H9 (cell line): ENCODE data around the gene APPL2. TPM values are rescaled to one million over a fixed set of nuclear protein-coding genes. Genes with fewer than 3 reads are reported as not detected.

Experiments
- DNase-seq: peaks from one replicate; pipeline ENCODE4 v3.0.0-alpha.2; 2017
- H2AFZ ChIP-seq: one replicate; pipeline ENCODE4 v1.6.1; 2013; ENCODE audit warnings: mild to moderate bottlenecking, low read length, control low read depth, moderate library complexity
- H2AK5ac ChIP-seq: 2 replicates; pipeline ENCODE4 v1.6.1; 2013; ENCODE audit warnings: low read length, control low read depth, mixed read lengths; ENCODE audit not compliant: insufficient read length
- H2BK120ac ChIP-seq: one replicate; pipeline ENCODE4 v1.6.1; 2013; ENCODE audit warnings: low read depth, mild to moderate bottlenecking, low read length, control low read depth, inconsistent platforms; ENCODE audit not compliant: poor library complexity, severe bottlenecking
- H2BK12ac ChIP-seq: 2 replicates; pipeline ENCODE4 v1.6.1; 2013; ENCODE audit warnings: low read length, control low read depth, mixed read lengths, low read depth; ENCODE audit not compliant: insufficient read length
- H2BK15ac ChIP-seq: 2 replicates; pipeline ENCODE4 v1.6.1; 2013; ENCODE audit warnings: low read depth, low read length, control low read depth
- H2BK20ac ChIP-seq: one replicate; pipeline ENCODE4 v1.6.1; 2013; ENCODE audit warnings: low read depth, mild to moderate bottlenecking, low read length, control low read depth, inconsistent platforms; ENCODE audit not compliant: poor library complexity, severe bottlenecking
- H2BK5ac ChIP-seq: 2 replicates; pipeline ENCODE4 v1.6.1; 2013; ENCODE audit warnings: low read length, control low read depth, mixed read lengths; ENCODE audit not compliant: insufficient read length
- H3K14ac ChIP-seq: 2 replicates; pipeline ENCODE4 v1.6.1; 2013; ENCODE audit warnings: low read length, control low read depth; ENCODE audit not compliant: insufficient read depth
- H3K18ac ChIP-seq: 2 replicates; pipeline ENCODE4 v1.6.1; 2013; ENCODE audit warnings: low read depth, mild to moderate bottlenecking, mixed read lengths, low read length, control low read depth; ENCODE audit not compliant: insufficient read length
- H3K23ac ChIP-seq: 2 replicates; pipeline ENCODE4 v1.6.1; 2013; ENCODE audit warnings: low read length, control low read depth, mixed read lengths, low read depth; ENCODE audit not compliant: insufficient read length
- H3K23me2 ChIP-seq: 2 replicates; pipeline ENCODE4 v1.6.1; 2013; ENCODE audit warnings: low read depth, mild to moderate bottlenecking, mixed read lengths, low read length, control low read depth; ENCODE audit not compliant: insufficient read length, poor library complexity, severe bottlenecking
- H3K27ac ChIP-seq: 2 replicates; pipeline ENCODE4 v1.5.1; 2013; ENCODE audit warnings: low read length, control low read depth, mixed read lengths, low read depth; ENCODE audit not compliant: insufficient read length
- H3K27me3 ChIP-seq: 2 replicates; pipeline ENCODE4 v1.6.1; 2013; ENCODE audit warnings: low read length, control low read depth, inconsistent platforms; ENCODE audit not compliant: insufficient read depth
- H3K4ac ChIP-seq: 2 replicates; pipeline ENCODE4 v1.6.1; 2013; ENCODE audit warnings: low read depth, mild to moderate bottlenecking, control low read depth, inconsistent platforms, low read length, moderate library complexity
- H3K4me1 ChIP-seq: 2 replicates; pipeline ENCODE4 v1.6.1; 2013; ENCODE audit warnings: low read length, control low read depth, inconsistent platforms; ENCODE audit not compliant: insufficient read depth
- H3K4me2 ChIP-seq: 2 replicates; pipeline ENCODE4 v1.6.1; 2013; ENCODE audit warnings: low read length, control low read depth, mixed read lengths; ENCODE audit not compliant: insufficient read length, insufficient read depth
- H3K56ac ChIP-seq: 2 replicates; pipeline ENCODE4 v1.6.1; 2013; ENCODE audit warnings: low read depth, mild to moderate bottlenecking, mixed read lengths, low read length, control low read depth; ENCODE audit not compliant: insufficient read length
- H3K79me1 ChIP-seq: 2 replicates; pipeline ENCODE4 v1.6.1; 2013; ENCODE audit warnings: low read depth, mild to moderate bottlenecking, moderate library complexity, low read length, control low read depth, inconsistent platforms; ENCODE audit not compliant: insufficient read depth, poor library complexity, severe bottlenecking
- H3K79me2 ChIP-seq: 2 replicates; pipeline ENCODE4 v1.6.1; 2013; ENCODE audit warnings: low read length, control low read depth, inconsistent platforms; ENCODE audit not compliant: insufficient read depth
- H3K9ac ChIP-seq: 2 replicates; pipeline ENCODE4 v1.6.1; 2013; ENCODE audit warnings: low read length, control low read depth, mixed read lengths; ENCODE audit not compliant: insufficient read length; ENCODE audit errors: extremely low read depth
- H3K9me3 ChIP-seq: one replicate; pipeline ENCODE4 v1.6.1; 2013; ENCODE audit warnings: low read depth, low read length, inconsistent platforms; ENCODE audit not compliant: control insufficient read depth
- H3T11ph ChIP-seq: one replicate; pipeline ENCODE4 v1.6.1; 2013; ENCODE audit warnings: mild to moderate bottlenecking, low read length, control low read depth, inconsistent platforms
- H4K20me1 ChIP-seq: one replicate; pipeline ENCODE4 v1.6.1; 2013; ENCODE audit not compliant: control insufficient read depth, insufficient read length, insufficient read depth
- H4K5ac ChIP-seq: 2 replicates; pipeline ENCODE4 v1.6.1; 2013; ENCODE audit warnings: low read depth, mild to moderate bottlenecking, mixed read lengths, low read length, control low read depth; ENCODE audit not compliant: insufficient read length
- H4K8ac ChIP-seq: replicated peaks from 2 replicates; pipeline ENCODE4 v1.6.1; 2013; ENCODE audit warnings: low read length, control low read depth, mixed read lengths, low read depth; ENCODE audit not compliant: insufficient read length
- H4K91ac ChIP-seq: 2 replicates; pipeline ENCODE4 v1.6.1; 2013; ENCODE audit warnings: low read depth, mild to moderate bottlenecking, moderate library complexity, mixed read lengths, low read length, control low read depth; ENCODE audit not compliant: insufficient read length
- H3K27ac Mint-ChIP-seq, 3 experiments: 2 replicates in 2 of 3; 3 replicates in 1 of 3; pipeline ENCODE4 v1.8.0; 2020 to 2021; ENCODE audit warnings: mixed read lengths in 3 of 3, mild to moderate bottlenecking in 1 of 3, moderate library complexity in 1 of 3
- H3K27me3 Mint-ChIP-seq: 2 replicates; pipeline ENCODE4 v1.8.0; 2021; ENCODE audit warnings: low read depth, mild to moderate bottlenecking, moderate library complexity, mixed read lengths
- H3K36me3 Mint-ChIP-seq, 3 experiments: 2 replicates in 2 of 3; 3 replicates in 1 of 3; pipeline ENCODE4 v1.8.0; 2020 to 2021; ENCODE audit warnings: low read depth in 3 of 3, mixed read lengths in 3 of 3; ENCODE audit not compliant: insufficient read depth in 1 of 3
- H3K4me1 Mint-ChIP-seq, 2 experiments: 2 replicates each; pipeline ENCODE4 v1.8.0; 2020; ENCODE audit warnings: mixed read lengths in 2 of 2
- H3K4me3 Mint-ChIP-seq, 2 experiments: 2 replicates in 1 of 2; 3 replicates in 1 of 2; pipeline ENCODE4 v1.8.0; 2020 to 2021; ENCODE audit warnings: mild to moderate bottlenecking in 2 of 2, mixed read lengths in 2 of 2, moderate library complexity in 1 of 2
- H3K9me3 Mint-ChIP-seq, 2 experiments: 2 replicates in 1 of 2; 3 replicates in 1 of 2; pipeline ENCODE4 v1.8.0; 2020; ENCODE audit warnings: mild to moderate bottlenecking in 2 of 2, mixed read lengths in 2 of 2, moderate library complexity in 1 of 2
- WGBS: extraction: QIAGEN DNeasy Blood & Tissue Kit; methylation state at CpG from one replicate; pipeline ENCODE4 v1.1.7; 2013; ENCODE audit warnings: missing lambda C conversion rate, low lambda C conversion rate, mixed read lengths; ENCODE audit not compliant: insufficient read length; ENCODE audit errors: extremely low coverage; 5-methylcytosine and 5-hydroxymethylcytosine counted together
- total RNA-seq: library from RNA; stranded (reverse); gene quantifications from 2 replicates; pipeline ENCODE4 v1.2.1, GENCODE V29; 2021
- TF ChIP-seq, protein P1 (sequence below): fragments of 200-600 bp; sonication (generic); conservative IDR thresholded peaks from 3 replicates; pipeline ENCODE4 v1.8.0; 2021; ENCODE audit warnings: antibody characterized with exemption, mild to moderate bottlenecking

The APPL2 gene
- total RNA-seq, 1 experiment from 2014 or later: 18.5 TPM

DNA sequence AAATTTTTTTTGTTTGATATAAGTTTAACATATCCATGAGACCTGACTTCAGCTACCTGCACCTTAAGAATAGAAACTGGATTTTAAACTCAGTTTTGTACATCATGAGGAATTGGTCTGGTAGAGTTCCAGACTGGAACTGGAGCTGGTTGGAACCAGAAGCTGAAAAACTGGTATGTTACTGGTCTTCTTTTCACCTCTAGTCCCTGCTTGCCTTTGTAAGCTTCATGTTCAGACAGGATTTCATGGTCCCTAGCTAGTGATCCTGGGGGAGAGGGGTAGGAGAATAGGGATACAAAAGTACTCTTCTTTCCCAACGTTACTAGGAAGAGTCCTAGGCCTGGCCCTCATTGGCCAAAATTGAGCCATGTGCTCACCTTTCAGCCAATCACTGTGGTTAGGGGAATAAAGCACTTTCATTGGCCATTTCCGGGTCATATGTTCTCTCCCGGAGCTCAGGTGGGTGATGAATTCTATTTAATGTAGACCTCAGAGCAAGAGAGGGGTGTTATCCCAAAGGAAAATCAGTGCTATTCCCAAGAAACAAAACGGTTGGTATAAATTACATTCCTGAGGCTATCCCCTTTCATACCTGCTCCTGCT lies 36.9 kb upstream of the APPL2 start:
- WGBS: no CpG with 5 or more reads among the region's 4 CpGs
- H3K9ac ChIP-seq: no peak overlapping the region
- no peak overlapping the region for H2BK12ac ChIP-seq
- no peak overlapping the region for H3K23ac ChIP-seq
- H3K27me3 Mint-ChIP-seq: no peaks in the 10 kb centered on the region
- no peaks in the 10 kb centered on the region for H3K4me1 ChIP-seq
- H3K79me1 ChIP-seq: no peaks in the 10 kb centered on the region
- no peaks in the 10 kb centered on the region for H3K9me3 Mint-ChIP-seq
- DNase-seq: no peak
- H3K9me3 ChIP-seq: no peaks in the 10 kb centered on the region
- no peaks in the 10 kb centered on the region for H4K20me1 ChIP-seq
- no peak overlapping the region for H3K4me3 Mint-ChIP-seq
- no peak overlapping the region for H2BK120ac ChIP-seq
- H3K36me3 Mint-ChIP-seq: no peaks in the 10 kb centered on the region
- H3K23me2 ChIP-seq: no peaks in the 10 kb centered on the region
- no peak overlapping the region for H3T11ph ChIP-seq
- peaks cover 8 to 13% of the 10 kb centered on the region in 2 experiments for H3K4me1 Mint-ChIP-seq
- H3K27ac Mint-ChIP-seq: no peak overlapping the region
- H3K56ac ChIP-seq: no peak overlapping the region
- no peak overlapping the region for H4K8ac ChIP-seq
- TF ChIP-seq, protein P1, sequence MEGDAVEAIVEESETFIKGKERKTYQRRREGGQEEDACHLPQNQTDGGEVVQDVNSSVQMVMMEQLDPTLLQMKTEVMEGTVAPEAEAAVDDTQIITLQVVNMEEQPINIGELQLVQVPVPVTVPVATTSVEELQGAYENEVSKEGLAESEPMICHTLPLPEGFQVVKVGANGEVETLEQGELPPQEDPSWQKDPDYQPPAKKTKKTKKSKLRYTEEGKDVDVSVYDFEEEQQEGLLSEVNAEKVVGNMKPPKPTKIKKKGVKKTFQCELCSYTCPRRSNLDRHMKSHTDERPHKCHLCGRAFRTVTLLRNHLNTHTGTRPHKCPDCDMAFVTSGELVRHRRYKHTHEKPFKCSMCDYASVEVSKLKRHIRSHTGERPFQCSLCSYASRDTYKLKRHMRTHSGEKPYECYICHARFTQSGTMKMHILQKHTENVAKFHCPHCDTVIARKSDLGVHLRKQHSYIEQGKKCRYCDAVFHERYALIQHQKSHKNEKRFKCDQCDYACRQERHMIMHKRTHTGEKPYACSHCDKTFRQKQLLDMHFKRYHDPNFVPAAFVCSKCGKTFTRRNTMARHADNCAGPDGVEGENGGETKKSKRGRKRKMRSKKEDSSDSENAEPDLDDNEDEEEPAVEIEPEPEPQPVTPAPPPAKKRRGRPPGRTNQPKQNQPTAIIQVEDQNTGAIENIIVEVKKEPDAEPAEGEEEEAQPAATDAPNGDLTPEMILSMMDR: no peak
- no peak overlapping the region for H2AK5ac ChIP-seq
- H2AFZ ChIP-seq: no peak overlapping the region
- H3K18ac ChIP-seq: no peak overlapping the region
- no peak overlapping the region for H3K4me2 ChIP-seq
- H3K4ac ChIP-seq: no peak overlapping the region
- H2BK5ac ChIP-seq: no peak overlapping the region
- no peak overlapping the region for H4K91ac ChIP-seq
- no peaks in the 10 kb centered on the region for H3K27me3 ChIP-seq
- H3K79me2 ChIP-seq: no peaks in the 10 kb centered on the region
- no peak overlapping the region for H2BK15ac ChIP-seq
- no peak overlapping the region for H2BK20ac ChIP-seq
- no peak overlapping the region for H3K14ac ChIP-seq
- no peak overlapping the region for H4K5ac ChIP-seq
- no peak overlapping the region for H3K27ac ChIP-seq
